Testis (tissue), 3 donors: ENCODE data around the gene APC2. TPM values are rescaled to one million over a fixed set of nuclear protein-coding genes. Genes with fewer than 3 reads are reported as not detected.

Experiments used
- DNase-seq: peaks from one replicate; pipeline ENCODE4 v3.0.0-alpha.2; 2019
- H3K27ac ChIP-seq, 2 donors: fragments of 200-600 bp; sonication (generic); one replicate each; pipeline ENCODE4 v1.5.1; 2019
- H3K27me3 ChIP-seq: fragments of 200-600 bp; sonication (generic); one replicate; pipeline ENCODE4 v1.5.1; 2019
- H3K36me3 ChIP-seq: fragments of 200-600 bp; sonication (generic); one replicate; pipeline ENCODE4 v1.5.1; 2017; ENCODE audit warnings: low read depth; ENCODE audit errors: missing control alignments
- H3K4me1 ChIP-seq: fragments of 200-600 bp; sonication (generic); one replicate; pipeline ENCODE4 v1.5.1; 2019
- H3K4me3 ChIP-seq, 2 donors: fragments of 200-600 bp; sonication (generic); one replicate each; pipeline ENCODE4 v1.5.1; 2017 to 2019
- H3K9me3 ChIP-seq: fragments of 200-600 bp; sonication (generic); one replicate; pipeline ENCODE4 v1.5.1; 2017
- POLR2A ChIP-seq: fragments of 450-650 bp; IDR thresholded peaks from one replicate; pipeline ENCODE4 v1.6.1; 2017; ENCODE audit warnings: antibody characterized with exemption, mild to moderate bottlenecking, moderate library complexity
- WGBS, 2 donors: methylation state at CpG; one replicate each; pipeline ENCODE4 v1.1.5; 2018; 5-methylcytosine and 5-hydroxymethylcytosine counted together
- intact Hi-C: fragments of 100-400 bp; cut with DNase I; formaldehyde crosslinking; loops from one replicate; pipeline ENCODE4 v1.15.1; 2023; ENCODE audit warnings: low total_unique reads
- polyA plus RNA-seq: library from polyadenylated mRNA; stranded (reverse); fragments of 350-450 nt; fragmentation: Illumina TruSeq; extraction: RNeasy Lipid Tissue Mini Kit (QIAGEN cat#74804); gene quantifications from one replicate; pipeline ENCODE4 v1.2.3, GENCODE V29; 2014; ENCODE audit warnings: low read depth, low replicate concordance; ENCODE audit not compliant: insufficient read depth
- total RNA-seq, 2 donors: library from RNA; depleted of rRNA; stranded (reverse); fragments of >200 nt; gene quantifications; one replicate each; pipeline ENCODE4 v1.2.3, GENCODE V29; 2016
- TF ChIP-seq, protein P1 (sequence below), 3 experiments: fragments of 450-650 bp in 2 of 3; fragments of 200-600 bp in 1 of 3; sonication (generic) in 1 of 3; IDR thresholded peaks; one replicate each; pipeline ENCODE4 v1.5.1; 2016 to 2019; ENCODE audit warnings: antibody characterized with exemption in 3 of 3, mild to moderate bottlenecking in 2 of 3, moderate library complexity in 1 of 3

The APC2 gene
- total and polyA plus RNA-seq, 3 donors from 2014 or later: 2.8 to 5.9 (median 4.6) TPM

- no peaks in the 10 kb centered on the region for H3K27me3 ChIP-seq
- TF ChIP-seq, protein P1, sequence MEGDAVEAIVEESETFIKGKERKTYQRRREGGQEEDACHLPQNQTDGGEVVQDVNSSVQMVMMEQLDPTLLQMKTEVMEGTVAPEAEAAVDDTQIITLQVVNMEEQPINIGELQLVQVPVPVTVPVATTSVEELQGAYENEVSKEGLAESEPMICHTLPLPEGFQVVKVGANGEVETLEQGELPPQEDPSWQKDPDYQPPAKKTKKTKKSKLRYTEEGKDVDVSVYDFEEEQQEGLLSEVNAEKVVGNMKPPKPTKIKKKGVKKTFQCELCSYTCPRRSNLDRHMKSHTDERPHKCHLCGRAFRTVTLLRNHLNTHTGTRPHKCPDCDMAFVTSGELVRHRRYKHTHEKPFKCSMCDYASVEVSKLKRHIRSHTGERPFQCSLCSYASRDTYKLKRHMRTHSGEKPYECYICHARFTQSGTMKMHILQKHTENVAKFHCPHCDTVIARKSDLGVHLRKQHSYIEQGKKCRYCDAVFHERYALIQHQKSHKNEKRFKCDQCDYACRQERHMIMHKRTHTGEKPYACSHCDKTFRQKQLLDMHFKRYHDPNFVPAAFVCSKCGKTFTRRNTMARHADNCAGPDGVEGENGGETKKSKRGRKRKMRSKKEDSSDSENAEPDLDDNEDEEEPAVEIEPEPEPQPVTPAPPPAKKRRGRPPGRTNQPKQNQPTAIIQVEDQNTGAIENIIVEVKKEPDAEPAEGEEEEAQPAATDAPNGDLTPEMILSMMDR (IDR thresholded peaks at IDR 0.05): no peak
- TF ChIP-seq POLR2A: no peak
- H3K27ac ChIP-seq: no peak overlapping the region
- DNase-seq: no peak
- H3K9me3 ChIP-seq: no peaks in the 10 kb centered on the region
- no peaks in the 10 kb centered on the region for H3K36me3 ChIP-seq
- H3K4me1 ChIP-seq: peaks cover 24% of the 10 kb centered on the region
- 41% methylated on average over 58 of the region's 117 CpGs; no CpG with 5 or more reads in 1 of the 2 donors for WGBS, 2 donors
- intact Hi-C loops: no loop called here
- H3K4me3 ChIP-seq: peak overlapping the region; percentile 26 to 39
Measured at GRCh38 chr19:1469255-1470054, 19.5 kb downstream of the APC2 start.

DNA sequence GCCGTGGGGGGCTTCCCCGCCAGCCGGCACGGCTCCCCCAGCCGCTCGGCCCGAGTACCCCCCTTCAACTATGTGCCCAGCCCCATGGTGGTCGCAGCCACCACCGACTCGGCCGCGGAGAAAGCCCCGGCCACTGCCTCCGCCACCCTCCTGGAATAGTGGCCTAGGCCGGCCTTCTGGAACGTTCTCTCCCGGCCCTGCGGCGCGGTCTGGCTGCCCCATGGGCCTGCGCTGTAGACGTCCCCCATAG lies 20.1 kb downstream of the APC2 start:
- TF ChIP-seq POLR2A: no peak
- TF ChIP-seq, protein P1 (IDR thresholded peaks at IDR 0.05): no peak
- Histone ChIP-seq H3K27ac (no peak overlapping the region), H3K9me3 (no peaks in the 10 kb centered on the region), H3K36me3 (no peaks in the 10 kb centered on the region), H3K4me1 (peaks cover 24% of the 10 kb centered on the region), H3K4me3 (peak overlapping the region; percentile 26 to 39), H3K27me3 (no peaks in the 10 kb centered on the region)
- DNase-seq: no peak
- 0 to 19% methylated on average over 2 to 21 of the region's 22 CpGs for WGBS, 2 donors
- intact Hi-C loops: no loop called here

DNA sequence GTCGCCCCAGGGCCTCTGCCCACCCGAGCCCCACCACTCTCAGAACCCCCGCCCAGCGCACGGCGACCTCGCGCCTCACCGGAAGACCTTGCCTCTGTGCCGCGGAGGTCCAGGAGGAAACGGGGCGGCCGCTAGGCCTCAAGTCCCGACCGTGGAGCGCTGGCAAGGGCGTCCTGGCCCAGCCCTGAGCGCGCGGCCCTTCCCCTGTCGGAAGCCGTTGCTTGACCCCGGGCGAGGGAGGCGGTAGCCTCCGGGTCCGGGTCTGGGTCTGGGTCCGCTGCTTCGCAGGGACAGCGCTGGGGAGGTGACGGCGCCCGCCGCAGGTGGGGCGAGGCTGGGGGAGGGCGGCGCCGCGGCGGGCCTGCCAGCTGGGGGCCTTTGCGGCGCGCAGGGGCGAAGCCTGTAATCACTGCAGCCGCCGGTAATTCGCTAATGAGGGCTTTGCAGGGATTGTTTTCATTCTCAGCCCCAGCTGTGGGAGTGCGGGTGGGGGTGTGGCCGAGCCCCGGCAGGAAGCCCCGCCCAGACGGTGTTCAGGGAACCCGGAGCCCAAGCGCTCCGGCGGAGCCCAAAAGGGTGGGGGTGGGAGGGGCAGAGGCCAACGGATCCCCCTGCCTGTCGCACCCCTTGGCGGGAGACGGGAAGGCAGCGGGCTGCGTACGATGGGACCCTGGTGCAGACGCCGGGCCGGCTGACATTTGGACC lies 20.5 kb downstream of the APC2 start:
- Histone ChIP-seq H3K9me3 (no peaks in the 10 kb centered on the region), H3K36me3 (no peaks in the 10 kb centered on the region), H3K4me1 (peaks cover 24% of the 10 kb centered on the region), H3K27me3 (no peaks in the 10 kb centered on the region), H3K4me3 (peak overlapping the region; percentile 26 to 39), H3K27ac (no peak overlapping the region)
- DNase-seq: peak; percentile 74
- intact Hi-C loops: no loop called here
- TF ChIP-seq, protein P1 (IDR thresholded peaks at IDR 0.05): no peak
- TF ChIP-seq POLR2A: no peak
- 0 to 6% methylated on average over 7 to 50 of the region's 67 CpGs for WGBS, 2 donors

- peak overlapping the region; percentile 26 to 39 for H3K4me3 ChIP-seq
- intact Hi-C loops: no loop called here
- no peaks in the 10 kb centered on the region for H3K27me3 ChIP-seq
- 17 to 37% methylated on average over 2 to 28 of the region's 28 CpGs for WGBS, 2 donors
- DNase-seq: no peak
- no peaks in the 10 kb centered on the region for H3K9me3 ChIP-seq
- peaks cover 18% of the 10 kb centered on the region for H3K4me1 ChIP-seq
- no peaks in the 10 kb centered on the region for H3K36me3 ChIP-seq
- H3K27ac ChIP-seq: no peak overlapping the region
- TF ChIP-seq, protein P1 (IDR thresholded peaks at IDR 0.05): no peak
- no peak for TF ChIP-seq POLR2A
Measured at GRCh38 chr19:1471010-1471514, 21.1 kb downstream of the APC2 start.
